GM19463 (cell line): ENCODE data around the gene LRP5.

ENCODE experiments used
- ATAC-seq: cut with Tn5 transposase; IDR thresholded peaks from one replicate; pipeline ENCODE4 v1.9.1; 2021; ENCODE audit warnings: mild to moderate bottlenecking, moderate library complexity; ENCODE audit not compliant: unreplicated experiment

The LRP5 gene

DNA sequence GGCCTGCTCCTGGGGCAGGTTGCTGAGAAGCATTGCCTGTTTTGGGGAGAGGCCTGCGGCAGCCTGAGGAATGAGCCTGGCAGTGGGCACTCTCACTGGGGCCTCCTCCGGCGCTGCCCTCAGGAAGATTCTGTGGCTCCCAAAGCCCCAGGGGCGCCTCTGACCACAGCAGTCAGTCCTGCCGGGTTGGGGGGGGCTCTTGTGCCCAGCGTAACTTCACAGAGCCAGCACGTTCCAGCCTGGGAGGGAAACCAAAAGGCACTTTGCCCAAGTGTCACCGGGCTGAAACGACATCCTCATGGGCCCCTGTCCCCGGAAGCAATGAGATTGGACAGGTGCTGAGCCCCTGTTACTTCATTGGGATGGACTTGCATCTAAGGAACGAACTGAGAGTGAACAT is 4.3 kb upstream of the LRP5 start:
- ATAC-seq: no peak

GRCh38 chr11:68309621-68310185 is 2.7 kb upstream of the LRP5 start:
- ATAC-seq: no peak

- no peak for ATAC-seq
These were observed 953 bp upstream of the LRP5 start for GRCh38 chr11:68311160-68312116.

- no peak for ATAC-seq
These were observed 586 bp downstream of the LRP5 start for GRCh38 chr11:68312780-68313573.

DNA sequence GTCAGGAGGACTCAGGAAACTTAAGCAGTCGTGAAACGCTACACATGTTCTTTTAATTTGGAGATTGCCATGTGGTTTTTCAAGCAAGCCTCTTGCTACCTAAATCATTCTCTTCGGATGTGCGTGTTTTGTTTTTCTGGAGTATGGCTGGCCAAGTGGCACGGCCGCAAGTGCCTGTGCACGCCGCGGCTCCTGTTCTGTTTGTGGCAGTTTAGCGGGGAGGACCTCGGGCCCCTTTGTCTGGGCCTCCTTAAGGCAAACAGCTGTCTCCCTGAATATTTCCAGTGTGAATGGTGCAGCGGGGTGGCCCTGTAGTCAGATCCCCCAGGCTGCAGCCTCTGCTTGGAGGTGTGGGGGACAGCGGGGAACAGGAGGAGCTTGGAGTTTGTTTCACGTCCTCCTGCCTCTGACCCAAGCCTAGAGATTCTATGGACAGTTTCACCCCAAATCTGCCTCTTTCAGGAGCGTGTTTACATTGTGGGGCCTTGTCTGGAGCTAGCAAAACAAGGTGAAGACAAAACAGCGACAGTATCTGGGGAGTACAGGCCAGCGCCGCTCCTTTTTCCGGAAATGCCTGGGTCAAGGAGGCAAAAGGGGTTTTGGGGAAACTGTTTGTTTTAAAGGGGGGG is 1.3 kb downstream of the LRP5 start:
- no peak for ATAC-seq

GRCh38 chr11:68314203-68315170 is 2.1 kb downstream of the LRP5 start:
- no peak for ATAC-seq

DNA sequence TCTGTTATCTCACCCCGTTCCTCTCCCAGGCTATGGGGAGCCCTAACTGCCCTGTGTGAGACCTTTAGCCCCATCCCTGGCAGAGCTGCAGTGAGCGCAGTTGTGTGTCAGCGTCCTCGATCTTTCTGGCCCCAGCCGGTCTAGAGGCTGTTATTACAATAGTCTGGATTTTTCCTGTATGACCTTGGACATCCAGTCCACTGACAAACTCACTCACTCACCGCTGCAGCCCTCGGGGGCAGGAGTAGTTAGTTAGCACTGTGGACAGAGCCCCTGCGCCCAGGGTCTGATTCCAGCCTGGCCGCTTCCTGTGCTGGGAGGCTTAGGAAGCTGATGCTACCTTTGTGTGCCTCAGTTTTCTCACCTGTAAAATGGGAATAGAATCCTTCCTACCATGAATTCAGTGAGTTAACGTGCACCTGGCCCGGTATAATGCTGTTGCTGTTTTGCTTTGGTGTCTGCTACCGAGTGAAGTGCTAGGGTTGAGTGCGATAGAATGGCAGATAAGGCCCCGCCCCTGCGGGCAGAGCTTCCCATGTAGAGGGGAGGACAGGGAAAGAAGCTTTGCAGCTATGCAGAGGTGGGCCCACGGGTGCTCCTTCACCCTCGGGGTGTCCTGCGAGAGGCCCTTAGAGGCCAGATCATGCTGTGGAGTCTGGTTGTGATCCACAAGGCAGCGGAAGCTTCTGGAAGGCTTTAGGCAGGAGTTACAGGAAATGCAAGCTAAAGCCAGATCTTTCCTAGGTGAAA is 3.0 kb downstream of the LRP5 start:
- ATAC-seq: no peak

GRCh38 chr11:68317147-68317785 is 4.9 kb downstream of the LRP5 start:
- ATAC-seq: no peak

GRCh38 chr11:68321293-68322051 is 9.1 kb downstream of the LRP5 start:
- ATAC-seq: no peak

DNA sequence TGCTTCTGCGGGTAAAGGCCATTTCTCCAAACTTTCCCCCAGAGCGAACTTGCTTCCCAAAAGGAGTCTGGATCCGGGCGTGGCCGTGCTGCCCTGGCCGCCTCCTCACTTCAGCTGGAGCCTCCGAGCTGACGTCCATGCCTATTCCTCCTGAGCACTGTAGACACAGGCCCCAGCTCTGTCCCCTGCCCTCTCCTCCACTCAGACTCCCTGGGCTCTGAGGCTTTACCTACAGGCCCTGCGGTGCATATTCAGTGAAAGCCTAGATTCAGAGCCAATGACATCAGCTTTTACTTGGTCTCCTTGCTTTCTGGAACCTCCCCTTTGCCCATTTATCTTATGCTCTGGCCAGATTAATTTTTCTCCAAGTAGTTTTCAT is 9.7 kb downstream of the LRP5 start:
- no peak for ATAC-seq

DNA sequence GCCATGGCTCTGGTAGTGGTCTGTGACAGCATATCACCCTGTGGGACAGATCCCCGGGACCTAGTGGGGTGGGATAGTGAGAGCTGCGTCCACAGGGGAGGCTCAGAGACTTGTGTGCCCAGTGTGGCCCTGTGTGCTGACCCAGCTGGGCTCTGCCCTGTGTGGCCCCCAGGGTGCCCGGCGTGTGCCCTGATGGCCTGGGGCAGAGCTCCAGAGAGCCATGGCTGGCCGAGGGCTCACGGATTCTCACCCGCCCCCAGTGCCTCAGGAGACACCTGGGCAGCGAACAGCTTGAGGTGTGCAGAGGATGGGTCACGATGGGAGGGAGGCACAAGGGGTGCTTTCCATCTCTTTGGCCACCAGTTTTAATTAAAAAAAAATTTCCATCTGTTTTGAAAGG is 11.8 kb downstream of the LRP5 start:
- no peak for ATAC-seq

DNA sequence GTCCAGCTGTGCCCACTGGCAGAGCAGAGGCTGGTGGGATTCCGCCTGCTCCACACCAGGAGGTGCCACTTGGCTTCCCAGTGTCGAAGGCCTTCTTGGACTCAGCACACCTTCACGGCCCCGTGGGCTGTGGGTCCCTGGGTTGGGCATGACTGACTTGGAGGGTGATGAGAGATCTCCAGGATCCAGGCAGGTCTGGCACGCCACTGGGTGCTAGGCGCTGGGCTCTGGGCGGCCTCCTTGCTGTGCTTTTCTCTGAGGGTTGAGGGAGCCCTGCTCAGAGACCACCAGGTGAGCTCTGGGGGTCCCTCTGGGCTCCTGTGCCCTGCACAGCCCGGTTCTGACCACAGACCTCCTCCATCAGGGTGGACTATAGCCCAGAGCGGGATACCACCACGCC is 12.3 kb downstream of the LRP5 start:
- no peak for ATAC-seq

DNA sequence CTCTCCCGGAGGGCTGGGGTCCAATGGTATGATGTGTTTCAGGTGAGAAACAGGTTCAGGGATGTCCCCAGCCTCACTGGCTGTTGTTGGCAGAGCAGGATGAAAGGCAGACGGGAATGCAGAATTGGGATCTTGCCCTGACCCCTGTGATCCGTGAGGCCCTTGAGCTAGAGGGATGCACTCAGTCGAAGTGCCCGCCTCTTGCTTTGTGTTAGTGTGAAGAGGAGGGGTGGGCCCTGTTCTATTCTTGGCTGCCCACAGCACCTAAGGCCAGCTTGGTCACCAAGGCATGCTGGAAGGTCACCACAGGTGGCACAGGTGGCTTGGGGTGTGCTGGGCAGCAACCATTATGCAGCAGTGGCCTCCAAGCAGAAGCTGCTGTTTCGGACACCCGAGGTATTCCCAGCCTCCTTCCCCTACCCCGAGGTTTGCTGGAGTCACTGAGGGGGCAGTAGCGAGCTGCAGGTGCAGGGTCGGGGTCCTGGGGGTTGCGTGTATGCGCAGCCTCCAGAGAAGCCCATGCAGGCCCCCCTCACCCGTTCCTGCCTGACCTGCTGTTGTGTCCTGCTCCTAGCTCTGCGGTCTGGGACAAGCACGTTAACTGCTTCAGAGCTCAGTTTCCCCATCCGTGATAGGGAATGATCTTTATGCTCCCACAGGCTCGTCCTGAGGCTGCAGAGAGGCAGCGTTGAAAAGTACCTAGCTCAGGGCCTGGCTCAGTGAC is 13.0 kb downstream of the LRP5 start:
- no peak for ATAC-seq

GRCh38 chr11:68325907-68326220 is 13.5 kb downstream of the LRP5 start:
- no peak for ATAC-seq

- ATAC-seq: no peak
These were observed 14.2 kb downstream of the LRP5 start for GRCh38 chr11:68326334-68327215.

- ATAC-seq: no peak
These were observed 15.4 kb downstream of the LRP5 start for GRCh38 chr11:68327586-68328370.
